ENCODE data around the gene SHC4.

SHC4 gene

DNA sequence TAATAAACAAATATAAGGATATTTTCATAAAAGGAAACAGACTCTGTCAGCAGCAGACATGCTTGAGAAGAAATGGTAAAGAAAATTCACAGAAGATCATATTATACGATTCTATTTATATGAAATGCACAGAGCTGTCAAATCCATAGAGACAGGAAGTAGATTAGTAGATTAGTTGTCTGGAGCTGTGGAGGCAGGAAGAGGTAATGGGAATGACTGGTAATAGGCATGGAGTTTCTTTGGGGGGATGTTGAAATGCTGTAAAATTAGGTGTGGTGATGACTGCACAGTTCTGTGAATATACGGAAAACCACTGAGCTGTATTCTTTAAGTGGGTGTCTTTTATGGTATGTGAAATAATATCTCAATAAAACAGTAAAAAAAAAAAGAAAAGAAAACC lies 188.2 kb downstream of the SHC4 start:
- TF ChIP-seq, protein P1, sequence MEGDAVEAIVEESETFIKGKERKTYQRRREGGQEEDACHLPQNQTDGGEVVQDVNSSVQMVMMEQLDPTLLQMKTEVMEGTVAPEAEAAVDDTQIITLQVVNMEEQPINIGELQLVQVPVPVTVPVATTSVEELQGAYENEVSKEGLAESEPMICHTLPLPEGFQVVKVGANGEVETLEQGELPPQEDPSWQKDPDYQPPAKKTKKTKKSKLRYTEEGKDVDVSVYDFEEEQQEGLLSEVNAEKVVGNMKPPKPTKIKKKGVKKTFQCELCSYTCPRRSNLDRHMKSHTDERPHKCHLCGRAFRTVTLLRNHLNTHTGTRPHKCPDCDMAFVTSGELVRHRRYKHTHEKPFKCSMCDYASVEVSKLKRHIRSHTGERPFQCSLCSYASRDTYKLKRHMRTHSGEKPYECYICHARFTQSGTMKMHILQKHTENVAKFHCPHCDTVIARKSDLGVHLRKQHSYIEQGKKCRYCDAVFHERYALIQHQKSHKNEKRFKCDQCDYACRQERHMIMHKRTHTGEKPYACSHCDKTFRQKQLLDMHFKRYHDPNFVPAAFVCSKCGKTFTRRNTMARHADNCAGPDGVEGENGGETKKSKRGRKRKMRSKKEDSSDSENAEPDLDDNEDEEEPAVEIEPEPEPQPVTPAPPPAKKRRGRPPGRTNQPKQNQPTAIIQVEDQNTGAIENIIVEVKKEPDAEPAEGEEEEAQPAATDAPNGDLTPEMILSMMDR (IDR thresholded peaks at IDR 0.05) = no peak
- H3K27ac ChIP-seq = no peak overlapping the region
- no peak overlapping the region for H3K4me3 ChIP-seq
- DNase-seq (ENCODE audit: low spot score) = no peak

DNA sequence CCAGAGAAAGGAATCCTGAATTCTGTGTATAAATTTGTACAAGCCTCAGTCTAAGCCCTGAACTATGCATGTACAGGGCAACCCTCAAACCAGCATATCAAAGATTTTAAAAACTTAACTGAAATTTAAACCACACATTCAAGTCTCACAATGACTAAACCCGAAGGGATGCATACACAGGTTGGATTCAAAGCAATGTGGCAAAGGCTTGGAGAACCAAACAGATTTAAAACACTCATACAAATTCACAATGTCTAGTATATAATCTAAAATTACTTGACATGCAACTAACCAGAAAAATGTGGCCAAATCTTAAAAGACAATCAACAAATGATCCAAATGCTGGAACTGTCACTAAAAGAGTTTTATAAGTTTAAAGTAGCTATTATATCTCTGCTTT lies 189.2 kb downstream of the SHC4 start:
- H3K27ac ChIP-seq = no peak overlapping the region
- H3K4me3 ChIP-seq = no peak overlapping the region
- TF ChIP-seq, protein P1 (IDR thresholded peaks at IDR 0.05) = no peak
- DNase-seq (ENCODE audit: low spot score) = no peak
